ENCODE results near the gene UBAC2. TPM values are rescaled to one million over a fixed set of nuclear protein-coding genes. Genes with fewer than 3 reads are reported as not detected.

Gene UBAC2
- total RNA-seq, 4 donors from 2014 or later, result 41.8 to 51.0 (median 45.5) TPM

DNA sequence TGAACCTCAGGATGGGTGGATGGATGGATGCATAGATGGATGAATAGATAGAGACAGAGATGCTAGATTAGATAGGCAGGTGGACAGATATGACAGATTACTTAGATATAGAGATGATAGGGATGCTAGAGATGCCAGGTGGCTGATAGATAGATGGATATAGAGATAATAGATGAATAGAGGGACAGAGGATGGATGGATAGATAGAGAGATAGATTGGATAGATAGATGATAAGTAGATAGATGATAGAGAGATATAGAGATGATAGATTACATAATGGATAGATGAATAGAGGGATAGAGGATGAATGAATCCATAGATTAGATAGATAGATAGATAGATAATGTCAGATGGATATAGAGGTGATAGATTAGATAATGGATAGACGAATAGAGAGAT, 212.2 kb downstream of the UBAC2 start:
- no peak for ATAC-seq (ENCODE audit: low FRiP score)
- TF ChIP-seq CTCF (IDR thresholded peaks at IDR 0.05), result no peak
- DNase-seq (ENCODE audit: low spot score), result no peak

GRCh38 chr13:99414048-99414995, 213.7 kb downstream of the UBAC2 start:
- ATAC-seq (ENCODE audit: low FRiP score), result no peak
- no peak for DNase-seq (ENCODE audit: low spot score)
- no peak for TF ChIP-seq CTCF (IDR thresholded peaks at IDR 0.05)

DNA sequence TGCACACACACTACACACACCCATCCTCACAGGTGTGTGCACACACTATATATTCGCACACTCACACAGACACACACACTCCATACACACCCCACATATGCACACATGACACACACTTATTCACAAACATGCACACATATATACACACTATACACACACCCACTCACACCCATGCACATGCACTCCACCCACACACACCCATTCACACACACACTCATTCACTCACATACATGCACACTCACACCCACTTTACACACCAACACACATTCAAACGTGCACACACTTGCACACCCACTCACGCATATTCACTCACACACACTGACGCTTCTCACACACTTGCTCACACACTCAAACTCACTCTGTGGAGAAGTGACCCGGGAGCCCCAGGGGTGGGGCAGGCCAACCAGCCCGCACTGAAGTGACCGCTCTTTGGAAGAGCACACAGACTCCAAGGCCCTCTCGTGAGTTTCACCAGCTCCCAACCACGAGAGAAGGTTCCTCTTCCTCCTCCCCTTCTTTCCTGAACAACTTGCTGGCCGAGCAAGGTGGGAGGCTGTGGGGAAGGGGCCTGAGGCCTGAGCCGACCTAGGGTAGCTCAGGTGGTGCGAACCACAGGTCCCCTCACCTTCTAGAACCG, 214.5 kb downstream of the UBAC2 start:
- no peak for DNase-seq (ENCODE audit: low spot score)
- no peak for TF ChIP-seq CTCF (IDR thresholded peaks at IDR 0.05)
- no peak for ATAC-seq (ENCODE audit: low FRiP score)

DNA sequence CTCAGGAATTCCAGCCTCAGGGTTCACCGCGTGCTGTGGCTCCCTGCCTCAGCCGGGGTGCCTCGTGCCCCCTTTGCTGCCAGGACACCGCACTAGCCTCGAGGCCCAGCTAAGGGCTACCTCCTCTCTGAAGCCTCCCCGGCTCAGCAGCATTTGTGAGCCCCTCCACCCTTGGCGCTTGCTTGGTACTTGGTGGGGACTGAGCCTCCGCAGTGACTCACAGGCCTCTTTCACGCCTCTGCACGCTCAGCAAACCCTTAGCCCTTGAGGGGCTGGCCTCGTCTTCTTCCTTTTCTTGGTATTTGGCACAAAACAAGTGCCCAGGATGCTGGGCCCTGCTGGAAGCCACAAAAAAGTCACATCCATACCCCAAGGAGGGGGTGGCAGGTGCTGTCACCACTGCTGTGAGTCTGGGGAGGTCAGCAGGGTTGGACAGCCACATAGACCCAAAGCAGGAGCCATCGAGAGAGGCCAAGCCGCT, 215.2 kb downstream of the UBAC2 start:
- ATAC-seq (ENCODE audit: low FRiP score) (no peak), DNase-seq (ENCODE audit: low spot score) (no peak)
- no peak for TF ChIP-seq CTCF (IDR thresholded peaks at IDR 0.05)

DNA sequence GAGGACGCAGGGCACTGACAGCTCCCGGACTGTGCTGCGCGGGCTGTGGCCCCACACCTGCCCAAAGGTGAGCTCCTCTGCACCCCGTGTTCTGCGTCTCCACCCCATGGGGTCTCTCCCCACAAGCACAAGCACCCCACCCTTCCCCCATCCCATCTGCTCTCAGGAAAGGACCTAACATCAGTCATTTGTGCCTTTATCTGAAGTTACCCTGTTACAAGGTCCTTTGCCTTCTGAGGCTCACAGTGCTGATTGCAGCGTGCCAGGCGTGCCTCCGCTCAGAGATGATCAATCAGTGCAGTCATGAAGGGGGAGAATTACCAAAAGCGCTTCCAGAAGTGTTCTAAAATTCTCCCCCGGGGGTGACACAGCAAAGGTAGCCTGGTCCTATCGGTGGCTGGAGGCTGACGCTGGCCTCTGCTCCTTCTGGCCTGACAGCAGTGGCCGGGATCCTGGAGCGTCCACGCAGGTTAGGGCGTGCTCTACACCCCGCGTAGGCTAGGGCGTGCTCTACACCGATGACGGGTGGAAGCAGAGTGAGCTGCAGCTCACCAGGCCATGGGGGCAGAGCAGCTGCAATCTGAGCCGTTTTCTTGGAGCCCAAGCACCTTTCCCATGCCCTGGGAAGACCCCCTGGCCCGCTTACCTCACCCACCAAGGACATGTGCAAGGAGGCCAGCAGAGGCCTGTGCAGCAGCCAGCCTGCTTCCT, 215.9 kb downstream of the UBAC2 start:
- no peak for DNase-seq (ENCODE audit: low spot score)
- no peak for TF ChIP-seq CTCF (IDR thresholded peaks at IDR 0.05)
- ATAC-seq (ENCODE audit: low FRiP score), result no peak

DNA sequence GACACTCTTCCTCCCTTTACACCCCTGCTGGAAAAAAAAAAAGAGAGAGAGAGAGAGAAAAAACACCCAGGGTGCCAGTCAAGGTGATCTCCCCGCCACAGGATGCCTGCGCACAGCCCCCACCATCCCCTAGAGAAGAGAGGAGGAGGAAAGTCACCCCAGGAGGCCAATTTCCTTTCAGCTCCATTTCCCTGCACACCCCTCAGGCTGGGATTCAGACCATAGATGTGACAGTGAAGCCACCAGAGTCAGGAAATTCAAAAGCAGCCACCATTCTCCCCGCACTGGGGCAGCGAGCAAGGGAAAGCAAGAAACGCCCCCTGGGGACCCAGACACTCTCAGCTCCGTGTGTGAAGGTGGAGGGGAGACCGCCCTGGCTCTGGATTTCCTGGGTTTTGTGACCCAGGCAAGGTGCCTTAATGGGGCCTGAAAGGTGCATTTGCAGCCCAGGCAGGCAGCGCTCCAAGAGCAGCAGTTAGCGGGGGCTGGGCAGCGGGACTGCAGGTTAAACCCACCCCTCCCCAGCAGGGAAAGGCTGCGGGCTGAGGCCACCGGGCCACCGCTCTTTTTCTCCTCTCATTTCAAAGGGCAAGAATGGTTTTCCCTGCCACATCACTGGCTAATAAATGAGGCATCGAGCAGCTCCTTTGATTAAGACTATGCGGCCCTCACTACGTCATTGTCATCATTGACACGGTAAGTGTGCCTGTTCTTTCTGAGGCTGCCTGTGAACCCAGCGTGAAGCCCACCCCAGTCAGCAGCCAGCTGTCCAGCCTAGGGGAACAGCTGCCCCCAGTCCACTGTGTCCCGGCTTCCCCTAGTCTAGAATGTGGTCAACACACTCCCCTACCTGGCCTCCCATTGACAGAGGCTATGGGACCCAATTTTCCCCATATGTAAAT, 216.8 kb downstream of the UBAC2 start:
- DNase-seq (ENCODE audit: low spot score) (no peak), ATAC-seq (ENCODE audit: low FRiP score) (no peak)
- no peak for TF ChIP-seq CTCF (IDR thresholded peaks at IDR 0.05)

Data from omental fat pad (tissue), 4 donors.